NCI-H2107 (cell line): ENCODE measurements around the gene PIAS2.
A peak's percentile ranks its signal among the peaks of the same experiment; 100 is the strongest.
"Not testable (repeated sequence)": the region's sequence is repeated elsewhere in the genome, so short reads cannot be mapped to it uniquely, and the experiment has no call there.

Source experiments
- DNase-seq: peaks from one replicate; lab custom pipeline; 2025; lab: John Stamatoyannopoulos, UW

Gene PIAS2

GRCh38 chr18:46899274-46899948 lies 17.9 kb downstream of the PIAS2 start:
- DNase-seq = no peak

DNA sequence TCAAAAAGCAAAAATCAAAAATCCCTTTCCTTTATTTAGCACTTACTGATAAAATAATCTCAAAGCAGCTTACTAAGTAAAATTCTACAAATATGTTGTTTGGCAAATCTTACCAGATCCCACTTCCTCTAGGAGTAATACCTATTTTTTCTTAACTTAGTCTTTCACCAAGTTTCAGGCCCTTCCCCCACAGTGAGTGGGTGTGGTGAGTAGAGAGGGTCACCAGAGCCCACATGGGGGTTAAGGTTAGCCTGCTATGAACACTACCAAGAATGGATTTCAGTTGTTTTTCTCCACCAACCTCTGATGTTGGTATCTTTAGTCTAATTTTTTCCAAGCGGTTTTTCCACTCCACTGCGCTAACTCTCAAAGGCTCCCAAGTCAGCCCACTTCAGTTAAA lies 23.2 kb downstream of the PIAS2 start:
- no peak for DNase-seq

- DNase-seq = no peak
These were observed 23.9 kb downstream of the PIAS2 start for GRCh38 chr18:46893360-46893759.

DNA sequence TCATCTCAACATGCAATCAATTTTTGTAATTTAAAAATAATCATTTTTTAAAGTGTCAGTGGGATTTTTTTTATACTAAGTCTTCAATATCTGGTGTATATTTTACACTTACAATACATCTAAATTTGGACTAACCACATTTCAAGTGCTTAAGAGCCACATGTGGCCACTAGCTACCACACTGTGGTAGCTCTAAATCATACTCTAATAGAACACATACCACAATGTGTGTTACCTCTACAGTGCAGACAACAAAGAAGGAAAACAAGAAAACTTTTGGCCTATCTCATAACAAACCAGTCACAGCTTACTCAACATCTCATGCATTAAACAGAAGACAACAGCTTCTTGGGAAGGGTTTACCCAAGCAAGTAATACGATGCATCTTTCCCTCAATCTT lies 24.5 kb downstream of the PIAS2 start:
- no peak for DNase-seq

DNA sequence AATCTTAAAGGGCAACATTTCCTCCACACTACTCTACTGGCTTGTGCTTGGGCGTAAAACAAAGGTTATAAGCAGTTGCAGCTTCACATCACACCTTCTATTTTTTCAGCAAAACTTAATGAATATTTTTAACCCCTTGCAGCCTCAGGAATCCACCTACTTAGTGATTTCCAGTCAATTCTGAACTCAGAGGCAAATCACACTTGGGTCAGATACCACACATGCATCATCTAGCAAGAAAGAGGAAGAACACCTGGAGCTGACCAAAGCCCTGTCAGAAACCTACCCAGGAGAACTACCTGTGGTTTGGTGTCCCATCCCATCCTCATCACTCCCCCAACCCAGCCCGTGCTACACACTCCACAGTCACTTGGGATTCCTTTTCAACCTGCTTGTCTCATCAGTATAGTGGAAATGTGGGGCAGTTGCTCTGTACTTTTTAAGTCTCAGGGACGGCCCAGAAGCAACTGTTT lies 25.5 kb downstream of the PIAS2 start:
- DNase-seq = no peak

DNA sequence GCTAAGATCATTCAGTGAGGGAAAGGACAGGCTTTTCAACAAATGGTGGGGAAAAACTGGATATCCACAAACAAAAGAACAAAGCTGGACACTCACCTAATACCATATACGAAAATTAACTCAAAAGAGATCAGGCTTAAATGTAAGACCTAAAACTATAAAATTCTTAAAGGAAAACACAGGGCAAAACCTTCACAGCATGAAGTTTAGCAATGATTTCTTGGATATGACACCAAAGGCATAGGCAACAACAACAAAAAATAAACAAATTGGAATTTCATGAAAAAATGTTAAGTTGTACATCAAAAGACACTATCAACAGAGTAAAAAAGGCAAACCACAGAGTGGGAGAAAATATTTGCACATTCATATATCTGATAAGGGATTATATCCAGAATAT lies 28.3 kb downstream of the PIAS2 start:
- no peak for DNase-seq

- DNase-seq = no peak
These were observed 30.4 kb downstream of the PIAS2 start for GRCh38 chr18:46886893-46887292.

DNA sequence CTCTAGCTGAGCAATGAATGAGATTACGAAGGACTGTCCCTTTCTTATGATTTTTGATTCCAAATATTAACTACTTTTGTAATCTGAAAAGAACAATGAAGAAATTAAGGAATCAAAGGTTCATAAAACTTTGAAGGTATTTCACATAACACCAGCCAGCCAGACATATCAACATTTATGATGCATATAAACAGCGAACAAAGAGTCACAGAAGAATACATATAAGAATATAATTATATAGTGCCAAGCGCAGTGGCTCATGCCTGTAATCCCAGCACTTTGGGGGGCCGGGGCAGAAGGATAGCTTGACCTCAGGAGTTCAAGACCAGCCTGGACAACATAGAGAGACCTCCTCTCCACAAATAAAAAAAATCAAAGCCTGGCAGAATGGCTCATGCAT lies 34.1 kb downstream of the PIAS2 start:
- no peak for DNase-seq

DNA sequence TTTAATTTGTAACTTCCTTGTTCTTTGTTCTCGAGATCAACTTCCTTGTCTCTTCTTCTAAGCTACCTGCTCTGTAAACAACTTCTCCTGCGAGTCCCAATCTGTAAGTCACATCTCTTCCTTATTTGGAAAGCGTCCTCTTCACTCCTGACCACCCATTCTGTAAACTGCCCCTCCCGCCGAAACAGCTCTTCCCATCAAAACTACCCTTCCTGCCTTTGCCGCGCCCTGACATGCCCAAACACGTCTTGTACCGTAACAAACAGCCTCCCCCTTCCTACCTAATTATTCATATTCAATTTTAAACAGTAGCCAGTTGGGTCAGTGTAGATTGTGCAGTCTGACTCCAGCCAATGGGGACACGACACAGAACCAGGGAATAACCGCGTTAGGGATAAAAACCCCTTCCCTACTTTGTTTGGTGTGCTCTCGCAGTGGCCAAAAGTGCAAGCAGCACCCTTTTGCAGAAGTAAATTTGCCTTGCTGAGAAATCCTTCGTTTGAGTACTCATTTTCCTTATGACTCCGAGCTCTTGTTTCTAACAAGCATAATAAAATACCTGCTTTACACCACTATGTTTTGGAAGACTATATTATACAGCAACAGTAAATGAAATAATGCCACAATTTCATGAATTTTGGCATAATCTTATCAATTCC lies 39.8 kb downstream of the PIAS2 start:
- DNase-seq = no peak

- DNase-seq = no peak
These were observed 49.0 kb downstream of the PIAS2 start for GRCh38 chr18:46868169-46868921.

DNA sequence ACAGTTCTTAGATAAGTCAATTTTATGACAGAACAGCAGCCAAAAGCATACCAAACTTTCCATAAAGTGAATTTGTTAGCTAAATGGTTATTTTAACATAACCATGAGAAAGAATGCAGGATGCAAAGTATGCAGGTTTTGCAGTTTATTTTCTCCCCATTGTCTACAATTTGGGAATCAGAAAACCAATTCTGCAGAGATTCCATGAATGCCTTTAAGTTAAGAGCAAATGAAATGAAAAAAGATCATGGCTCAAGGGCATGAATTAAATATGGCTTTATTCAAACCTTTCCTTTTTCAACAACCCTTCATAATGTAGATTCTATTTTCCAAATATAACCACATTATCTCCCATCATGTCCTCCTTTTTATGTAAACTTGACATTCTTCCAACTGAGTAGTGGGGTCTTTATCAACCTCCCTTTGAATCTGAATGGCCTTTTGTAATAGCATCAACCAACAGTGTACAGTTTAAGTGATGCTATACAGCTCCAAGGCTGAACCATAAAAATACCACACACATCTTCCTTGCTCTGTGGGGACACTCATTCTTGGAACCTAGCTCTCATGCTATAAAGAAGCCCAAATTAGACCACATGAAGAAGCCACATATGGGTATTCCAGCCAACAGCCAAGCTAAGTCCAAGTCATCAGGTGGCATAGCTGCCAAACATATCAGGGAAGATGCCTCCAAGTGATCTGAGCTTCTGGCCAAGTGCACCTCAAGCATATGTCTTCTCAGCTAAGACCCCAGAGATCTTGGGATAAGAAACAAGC lies 49.8 kb downstream of the PIAS2 start:
- DNase-seq = no peak

DNA sequence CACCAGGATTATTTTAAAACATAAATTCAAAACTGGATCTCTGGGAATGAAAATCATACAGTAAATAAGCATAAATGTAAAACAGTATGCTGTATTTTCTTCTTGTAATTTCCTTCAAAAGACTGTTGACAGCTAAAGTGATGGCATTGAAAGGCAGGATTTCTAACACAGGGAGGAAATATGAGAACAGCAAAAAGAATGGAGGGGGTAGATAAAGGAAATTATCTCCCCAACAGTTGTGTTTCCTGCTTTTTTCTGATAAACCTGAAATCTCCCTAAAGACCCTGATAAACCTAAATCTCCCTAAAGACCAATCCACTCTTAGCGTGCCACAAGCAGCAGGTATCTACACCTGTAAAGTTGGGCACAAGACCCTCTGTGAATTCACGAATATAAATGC lies 50.8 kb downstream of the PIAS2 start:
- no peak for DNase-seq

DNA sequence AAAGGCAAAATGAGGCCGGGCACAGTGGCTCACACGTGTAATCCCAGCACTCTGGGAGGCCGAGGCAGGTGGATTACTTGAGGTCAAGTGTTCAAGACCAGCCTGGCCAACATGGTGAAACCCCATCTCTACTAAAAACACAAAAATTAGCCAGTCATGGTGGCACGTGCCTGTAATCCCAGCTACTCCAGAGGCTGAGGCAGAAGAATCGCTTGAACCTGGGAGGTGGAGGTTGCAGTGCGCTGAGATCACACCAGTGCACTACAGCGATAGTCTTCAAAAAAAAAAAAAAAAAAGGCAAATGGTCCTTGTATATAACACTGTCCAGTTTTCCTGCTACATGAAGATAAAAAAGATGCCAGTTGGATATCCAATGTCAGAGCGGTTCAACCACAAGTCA lies 52.1 kb downstream of the PIAS2 start:
- DNase-seq = not testable (repeated sequence)

GRCh38 chr18:46859855-46860254 lies 57.5 kb downstream of the PIAS2 start:
- no peak for DNase-seq

- DNase-seq = no peak
These were observed 59.0 kb downstream of the PIAS2 start for GRCh38 chr18:46858290-46858689.

- peak; percentile 6 for DNase-seq
These were observed 60.3 kb downstream of the PIAS2 start for GRCh38 chr18:46856973-46857372.

DNA sequence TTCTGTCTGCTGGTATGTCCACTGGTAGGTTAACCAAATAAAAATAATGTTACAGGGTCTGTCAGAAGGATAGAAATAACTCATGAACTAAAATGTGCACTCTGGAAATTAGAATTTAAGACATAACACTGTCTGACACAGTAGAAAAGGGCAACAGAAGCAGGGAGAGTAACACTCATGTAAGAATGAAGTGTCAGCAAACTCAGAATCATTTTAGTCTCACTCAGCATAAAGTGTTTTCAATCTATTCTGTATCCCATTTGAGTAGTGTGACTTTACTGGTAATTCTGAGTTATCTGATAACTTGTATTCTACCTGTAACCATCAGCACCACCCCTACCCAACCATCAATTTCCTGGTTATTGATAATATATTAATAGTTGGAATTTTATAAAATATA lies 68.3 kb downstream of the PIAS2 start:
- DNase-seq = no peak

- no peak for DNase-seq
These were observed 73.9 kb downstream of the PIAS2 start for GRCh38 chr18:46843372-46843771.

DNA sequence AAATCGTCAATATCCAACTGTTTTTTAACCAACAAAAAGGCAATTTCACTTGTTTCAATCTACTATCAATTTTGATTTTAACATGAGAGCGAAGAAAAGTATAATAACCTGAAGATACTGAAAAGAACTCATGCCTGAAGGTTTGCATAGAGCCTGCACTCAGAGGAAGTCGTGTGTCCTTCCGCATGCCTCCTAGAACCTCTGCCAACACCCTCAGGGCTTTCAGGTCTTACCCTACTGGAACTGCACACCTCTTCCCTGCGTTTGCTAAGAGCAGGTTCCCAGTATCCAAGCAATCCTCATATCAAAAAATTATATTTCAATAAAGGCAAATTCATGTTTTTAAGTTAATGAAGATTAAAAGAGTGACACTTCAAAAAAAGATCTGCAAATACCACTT lies 74.7 kb downstream of the PIAS2 start:
- no peak for DNase-seq

DNA sequence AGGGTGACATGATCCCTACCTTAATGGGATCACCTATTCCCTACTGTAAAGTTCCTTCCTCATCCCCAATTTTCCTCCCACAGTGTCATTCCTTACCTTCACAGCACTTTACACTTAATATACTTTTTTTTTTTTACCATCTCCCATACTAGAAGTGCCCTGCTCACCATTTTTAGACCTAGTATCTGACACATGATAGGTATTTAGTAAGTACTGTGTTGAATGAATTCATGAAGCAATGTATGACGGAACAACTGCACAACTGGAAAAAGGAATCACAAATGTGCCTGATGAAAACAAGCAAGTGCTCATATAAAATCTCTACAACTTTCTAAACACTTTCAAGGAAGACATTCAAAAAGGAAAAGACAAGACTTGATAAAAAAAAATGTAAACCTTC lies 83.4 kb downstream of the PIAS2 start:
- DNase-seq = no peak

DNA sequence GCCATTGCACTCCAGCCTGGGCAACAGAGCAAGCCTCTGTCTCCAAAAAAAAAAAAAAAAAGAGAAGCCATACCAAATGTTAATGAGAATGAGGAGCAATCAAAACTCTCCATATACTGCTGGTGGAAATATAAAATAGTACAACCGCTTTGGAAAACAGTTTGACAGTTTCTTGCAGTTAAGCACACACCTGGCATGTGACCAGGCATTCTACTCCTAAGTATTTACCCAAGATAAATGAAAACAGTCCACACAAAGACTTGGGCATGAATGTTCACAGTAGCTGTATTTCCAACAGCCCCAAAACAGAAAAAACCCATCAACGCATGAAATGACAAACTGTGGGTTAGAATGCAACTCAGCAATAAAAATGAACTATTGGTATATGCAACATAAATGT lies 84.5 kb downstream of the PIAS2 start:
- no peak for DNase-seq

GRCh38 chr18:46832422-46832821 lies 84.9 kb downstream of the PIAS2 start:
- DNase-seq = not testable (repeated sequence)
